CD4-positive, alpha-beta memory T cell (primary cell): ENCODE measurements around the gene RNF208. TPM values are rescaled to one million over a fixed set of nuclear protein-coding genes. Genes with fewer than 3 reads are reported as not detected.

ENCODE experiments used
- CTCF ChIA-PET: fragments of 350-600 bp; sonication (Branson Sonifier 250); formaldehyde crosslinking; loops from one replicate; lab custom pipeline; 2021; ENCODE audit warnings: inconsistent platforms; ENCODE audit not compliant: partially characterized antibody; lab: Charles Lee
- POLR2A ChIA-PET: fragments of 350-600 bp; sonication (Branson Sonifier 250); formaldehyde crosslinking; loops from one replicate; lab custom pipeline; 2021; ENCODE audit not compliant: partially characterized antibody; lab: Charles Lee
- DNase-seq, 5 donors: peaks; one replicate each; pipeline versions ENCODE4 v3.0.0 to v3.0.0-alpha.2; 2020 to 2022; ENCODE audit warnings: mixed read lengths in 1 of 5
- H3K27ac ChIP-seq: one replicate; pipeline ENCODE4 v1.7.0; 2013; ENCODE audit warnings: low read depth, low read length
- H3K27me3 ChIP-seq: 2 replicates; pipeline ENCODE4 v1.7.0; 2013; ENCODE audit warnings: mild to moderate bottlenecking, low read length, moderate library complexity; ENCODE audit not compliant: insufficient read depth
- H3K36me3 ChIP-seq: 2 replicates; pipeline ENCODE4 v1.7.0; 2013; ENCODE audit warnings: mild to moderate bottlenecking, low read length, moderate library complexity; ENCODE audit not compliant: insufficient read depth
- H3K4me1 ChIP-seq: 2 replicates; pipeline ENCODE4 v1.7.0; 2013; ENCODE audit warnings: mild to moderate bottlenecking, low read length, moderate library complexity; ENCODE audit not compliant: insufficient read depth
- H3K4me3 ChIP-seq, 2 donors: one replicate each; pipeline ENCODE4 v1.7.0; 2013; ENCODE audit warnings: low read length in 2 of 2, mild to moderate bottlenecking in 1 of 2
- H3K9me3 ChIP-seq, 2 donors: one replicate each; pipeline ENCODE4 v1.7.0; 2013; ENCODE audit warnings: low read length in 2 of 2, control low read depth in 1 of 2; ENCODE audit not compliant: control insufficient read depth in 1 of 2
- H3K27ac Mint-ChIP-seq, 7 donors: one replicate each; pipeline ENCODE4 v1.8.0; 2020 to 2021; ENCODE audit warnings: mixed read lengths in 7 of 7, mild to moderate bottlenecking in 6 of 7, inconsistent platforms in 3 of 7, moderate library complexity in 3 of 7
- H3K27me3 Mint-ChIP-seq, 2 donors: one replicate each; pipeline ENCODE4 v1.8.0; 2020 to 2021; ENCODE audit warnings: mixed read lengths in 2 of 2
- H3K36me3 Mint-ChIP-seq, 2 donors: one replicate each; pipeline ENCODE4 v1.8.0; 2020 to 2021; ENCODE audit warnings: mixed read lengths in 2 of 2, inconsistent platforms in 1 of 2, mild to moderate bottlenecking in 1 of 2
- H3K4me1 Mint-ChIP-seq, 4 donors: one replicate each; pipeline ENCODE4 v1.8.0; 2020 to 2021; ENCODE audit warnings: mixed read lengths in 4 of 4, mild to moderate bottlenecking in 1 of 4
- H3K4me3 Mint-ChIP-seq, 8 donors: one replicate each; pipeline ENCODE4 v1.8.0; 2020 to 2021; ENCODE audit warnings: mixed read lengths in 8 of 8, mild to moderate bottlenecking in 7 of 8, moderate library complexity in 6 of 8, inconsistent platforms in 3 of 8
- H3K9me3 Mint-ChIP-seq, 8 donors: one replicate each; pipeline ENCODE4 v1.8.0; 2020 to 2021; ENCODE audit warnings: mixed read lengths in 8 of 8, mild to moderate bottlenecking in 5 of 8, inconsistent platforms in 3 of 8, moderate library complexity in 1 of 8
- intact Hi-C: fragments of 100-400 bp; cut with micrococcal nuclease; formaldehyde crosslinking; loops from one replicate; pipeline ENCODE4 v1.15.1; 2023
- polyA plus RNA-seq, 2 donors: library from polyadenylated mRNA; unstranded; fragments of 300-500 nt; fragmentation: Illumina TruSeq; gene quantifications; one replicate each; pipeline ENCODE4 v1.2.3, GENCODE V29; 2021
- total RNA-seq, 2 experiments: library from RNA; stranded (reverse); gene quantifications; one replicate each; pipeline ENCODE4 v1.2.3, GENCODE V29; 2021

Gene RNF208
- total and polyA plus RNA-seq, 4 experiments from 2014 or later, result 0.64 to 1.3 TPM; not detected in 2

DNA sequence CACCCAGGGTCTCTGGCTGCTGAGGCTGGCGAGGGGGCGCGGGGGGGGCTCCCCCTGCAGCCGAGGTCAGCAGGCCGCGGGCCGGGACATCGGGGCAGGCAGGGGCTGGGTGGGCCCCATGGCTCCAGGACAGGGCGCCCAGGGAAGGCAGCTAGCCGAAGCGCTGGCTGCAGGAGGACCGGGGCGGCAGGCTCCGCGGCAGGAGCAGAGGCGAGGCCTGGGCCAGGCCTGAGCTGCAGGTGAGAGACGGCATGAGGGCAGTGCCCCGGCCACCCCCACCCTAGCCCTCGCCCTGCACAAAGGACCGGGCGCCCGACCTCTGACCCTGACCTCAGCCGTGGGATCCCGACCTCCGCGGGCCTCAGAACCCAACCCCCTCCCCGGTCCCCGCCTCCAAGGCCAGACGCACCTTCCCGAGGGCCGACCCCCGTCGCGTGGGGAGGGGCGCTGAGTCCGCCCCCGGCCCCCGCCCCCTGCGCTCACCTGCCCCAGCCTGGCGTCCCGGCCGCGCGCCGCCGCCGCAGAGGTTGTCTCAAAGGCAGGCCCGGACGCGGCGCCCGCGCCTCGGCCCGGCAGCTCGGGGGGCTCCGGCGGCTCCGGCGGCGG lies 431 bp downstream of the RNF208 start:
- no peak for DNase-seq
- no peak overlapping the region for H3K27ac Mint-ChIP-seq
- H3K9me3 Mint-ChIP-seq, result no peaks in the 10 kb centered on the region
- Histone ChIP-seq H3K9me3 (no peaks in the 10 kb centered on the region), H3K4me3 (no peak overlapping the region), H3K4me1 (peaks cover 18% of the 10 kb centered on the region), H3K36me3 (no peaks in the 10 kb centered on the region), H3K27ac (no peak overlapping the region), H3K27me3 (no peaks in the 10 kb centered on the region)
- no peaks in the 10 kb centered on the region for H3K27me3 Mint-ChIP-seq
- CTCF ChIA-PET, result interaction anchor here (2.5 kb wide), 1 partner anchor 15 kb away, joined by 12 read pairs; no protein-coding TSS in a partner anchor
- no peak overlapping the region for H3K4me3 Mint-ChIP-seq
- no peaks in the 10 kb centered on the region for H3K36me3 Mint-ChIP-seq
- H3K4me1 Mint-ChIP-seq, result peaks cover 0 to 14% (median 3%) of the 10 kb centered on the region in 4 donors
- intact Hi-C loops, result loop anchor here (2.0 to 5.0 kb wide), 2 partner anchors 93 to 494 kb away; no protein-coding TSS in a partner anchor
- POLR2A ChIA-PET, result interaction anchor here (0.7 to 6.8 kb wide), 9 partner anchors 15 to 126 kb away, joined by 3 to 61 read pairs (median 30); partner anchors contain the start of genes ANAPC2, NDOR1, SSNA1 and TMEM203

- intact Hi-C loops, result loop anchor here (5.0 kb wide), 1 partner anchor 494 kb away; no protein-coding TSS in a partner anchor
- no peaks in the 10 kb centered on the region for H3K9me3 ChIP-seq
- H3K27ac ChIP-seq, result no peak overlapping the region
- Mint-ChIP-seq H3K27ac (no peak overlapping the region), H3K27me3 (no peaks in the 10 kb centered on the region), H3K4me1 (peaks cover 0 to 14% (median 3%) of the 10 kb centered on the region in 4 donors), H3K36me3 (no peaks in the 10 kb centered on the region), H3K9me3 (no peaks in the 10 kb centered on the region), H3K4me3 (peak overlapping the region in 1 of 8 donors; percentile 52)
- POLR2A ChIA-PET, result interaction anchor here (1.1 to 6.8 kb wide), 3 partner anchors 15 to 32 kb away, joined by 3 to 61 read pairs (median 54); partner anchors contain the start of genes ANAPC2, NDOR1, SSNA1 and TMEM203
- no peak for DNase-seq
- CTCF ChIA-PET, result no interaction called here
- H3K4me1 ChIP-seq, result peaks cover 18% of the 10 kb centered on the region
- H3K27me3 ChIP-seq, result no peaks in the 10 kb centered on the region
- no peak overlapping the region for H3K4me3 ChIP-seq
- no peaks in the 10 kb centered on the region for H3K36me3 ChIP-seq
Measured at GRCh38 chr9:137221095-137221505, 940 bp downstream of the RNF208 start.

- H3K27ac Mint-ChIP-seq, result peak overlapping the region in 2 of 7 donors; percentile 12 to 36
- H3K4me1 Mint-ChIP-seq, result peaks cover 0 to 14% (median 3%) of the 10 kb centered on the region in 4 donors
- H3K4me3 ChIP-seq, result no peak overlapping the region
- no peaks in the 10 kb centered on the region for H3K27me3 ChIP-seq
- no peaks in the 10 kb centered on the region for H3K9me3 ChIP-seq
- DNase-seq, result no peak
- H3K4me3 Mint-ChIP-seq, result peak overlapping the region in 3 of 8 donors; percentile 9 to 52 (median 20)
- ChIA-PET POLR2A (interaction anchor here (1.1 to 6.8 kb wide), 6 partner anchors 14 to 91 kb away, joined by 3 to 61 read pairs (median 6); partner anchors contain the start of genes ANAPC2, NDOR1, SSNA1 and TMEM203), CTCF (interaction anchor here (0.9 kb wide), 1 partner anchor 32 kb away, joined by 3 read pairs; the partner anchor contains the start of genes ANAPC2 and SSNA1)
- intact Hi-C loops, result loop anchor here (5.0 kb wide), 1 partner anchor 493 kb away; no protein-coding TSS in a partner anchor
- no peaks in the 10 kb centered on the region for H3K9me3 Mint-ChIP-seq
- H3K27ac ChIP-seq, result no peak overlapping the region
- H3K36me3 Mint-ChIP-seq, result no peaks in the 10 kb centered on the region
- no peaks in the 10 kb centered on the region for H3K36me3 ChIP-seq
- no peaks in the 10 kb centered on the region for H3K27me3 Mint-ChIP-seq
- H3K4me1 ChIP-seq, result peaks cover 18% of the 10 kb centered on the region
Measured at GRCh38 chr9:137220317-137221094, 1.5 kb downstream of the RNF208 start.

- H3K4me1 Mint-ChIP-seq, result peaks cover 0 to 14% (median 3%) of the 10 kb centered on the region in 4 donors
- Histone ChIP-seq H3K9me3 (no peaks in the 10 kb centered on the region), H3K4me1 (peaks cover 18% of the 10 kb centered on the region), H3K4me3 (no peak overlapping the region), H3K27me3 (no peaks in the 10 kb centered on the region), H3K36me3 (no peaks in the 10 kb centered on the region), H3K27ac (no peak overlapping the region)
- no peak overlapping the region for H3K4me3 Mint-ChIP-seq
- intact Hi-C loops, result loop anchor here (5.0 kb wide), 1 partner anchor 493 kb away; no protein-coding TSS in a partner anchor
- no peak for DNase-seq
- ChIA-PET POLR2A (interaction anchor here (1.2 to 6.8 kb wide), 4 partner anchors 17 to 90 kb away, joined by 4 to 61 read pairs (median 6); partner anchors contain the start of genes ANAPC2, SSNA1 and TPRN), CTCF (interaction anchor here (0.9 kb wide), 1 partner anchor 31 kb away, joined by 3 read pairs; the partner anchor contains the start of genes ANAPC2 and SSNA1)
- H3K36me3 Mint-ChIP-seq, result no peaks in the 10 kb centered on the region
- H3K9me3 Mint-ChIP-seq, result no peaks in the 10 kb centered on the region
- peak overlapping the region in 2 of 7 donors; percentile 36 to 38 for H3K27ac Mint-ChIP-seq
- H3K27me3 Mint-ChIP-seq, result no peaks in the 10 kb centered on the region
Measured at GRCh38 chr9:137219757-137220316, 2.2 kb downstream of the RNF208 start.

- Mint-ChIP-seq H3K4me3 (no peak overlapping the region), H3K36me3 (no peaks in the 10 kb centered on the region)
Measured at GRCh38 chr9:137218754-137219271, 3.2 kb downstream of the RNF208 start.

DNA sequence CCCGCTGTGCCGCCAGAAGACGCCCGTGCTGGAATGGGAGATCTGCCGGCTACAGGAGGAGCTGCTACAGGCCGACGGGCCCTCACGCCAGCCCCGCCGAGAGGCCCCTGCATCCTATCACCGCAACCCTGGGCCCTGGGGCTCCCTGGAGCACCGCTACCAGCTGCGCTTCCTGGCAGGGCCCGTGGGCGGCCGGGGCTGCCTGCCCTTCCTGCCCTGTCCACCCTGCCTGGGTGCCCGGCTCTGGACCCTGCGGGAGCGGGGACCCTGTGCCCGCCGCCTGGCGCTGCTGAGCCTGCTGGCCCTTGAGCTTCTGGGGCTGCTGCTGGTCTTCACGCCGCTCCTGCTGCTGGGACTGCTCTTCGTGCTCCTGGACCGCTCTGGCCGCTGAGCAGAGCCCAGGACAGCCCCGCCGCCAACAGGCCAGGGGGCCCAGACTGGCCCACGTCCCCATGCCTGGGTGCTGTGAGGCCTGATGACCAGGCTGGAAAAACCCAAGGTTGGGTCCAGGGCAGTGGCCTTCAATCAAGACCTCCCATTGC lies 3.8 kb downstream of the RNF208 start:
- H3K36me3 ChIP-seq, result no peaks in the 10 kb centered on the region
- peaks cover 0 to 4% (median 2%) of the 10 kb centered on the region in 4 donors for H3K4me1 Mint-ChIP-seq
- H3K27me3 Mint-ChIP-seq, result no peaks in the 10 kb centered on the region
- CTCF ChIA-PET, result no interaction called here
- H3K36me3 Mint-ChIP-seq, result no peaks in the 10 kb centered on the region
- POLR2A ChIA-PET, result interaction anchor here (0.9 to 6.8 kb wide), 4 partner anchors 18 to 29 kb away, joined by 3 to 61 read pairs (median 8); partner anchors contain the start of genes ANAPC2, SSNA1 and TPRN
- H3K4me1 ChIP-seq, result peaks cover 9% of the 10 kb centered on the region
- no peak overlapping the region for H3K27ac Mint-ChIP-seq
- H3K4me3 ChIP-seq, result no peak overlapping the region
- no peaks in the 10 kb centered on the region for H3K27me3 ChIP-seq
- no peak overlapping the region for H3K27ac ChIP-seq
- no peak overlapping the region for H3K4me3 Mint-ChIP-seq
- H3K9me3 ChIP-seq, result no peaks in the 10 kb centered on the region
- H3K9me3 Mint-ChIP-seq, result no peaks in the 10 kb centered on the region
- no peak for DNase-seq
- intact Hi-C loops, result no loop called here

More at GRCh38 chr9:137218754-137219271, 3.2 kb downstream of the RNF208 start:
- Histone ChIP-seq H3K27ac (no peak overlapping the region), H3K36me3 (no peaks in the 10 kb centered on the region), H3K4me1 (peaks cover 10% of the 10 kb centered on the region), H3K27me3 (no peaks in the 10 kb centered on the region), H3K9me3 (no peaks in the 10 kb centered on the region), H3K4me3 (no peak overlapping the region)
- POLR2A ChIA-PET, result interaction anchor here (0.9 to 6.8 kb wide), 4 partner anchors 18 to 30 kb away, joined by 3 to 61 read pairs (median 6); partner anchors contain the start of genes ANAPC2, SSNA1 and TPRN
- intact Hi-C loops, result no loop called here
- CTCF ChIA-PET, result interaction anchor here (0.5 to 0.6 kb wide), 2 partner anchors 26 to 101 kb away, joined by 3 to 4 read pairs; no protein-coding TSS in a partner anchor
- H3K27ac Mint-ChIP-seq, result no peak overlapping the region
- no peaks in the 10 kb centered on the region for H3K9me3 Mint-ChIP-seq
- no peaks in the 10 kb centered on the region for H3K27me3 Mint-ChIP-seq
- DNase-seq, result no peak
- H3K4me1 Mint-ChIP-seq, result peaks cover 0 to 10% (median 2%) of the 10 kb centered on the region in 4 donors
